GM18873 (cell line): ENCODE data around the gene C10orf71.

ENCODE experiments used
- ATAC-seq: cut with Tn5 transposase; IDR thresholded peaks from one replicate; pipeline ENCODE4 v1.9.1; 2021; ENCODE audit warnings: mild to moderate bottlenecking, moderate library complexity, moderate number of reproducible peaks; ENCODE audit not compliant: unreplicated experiment, low FRiP score

C10orf71 gene

DNA sequence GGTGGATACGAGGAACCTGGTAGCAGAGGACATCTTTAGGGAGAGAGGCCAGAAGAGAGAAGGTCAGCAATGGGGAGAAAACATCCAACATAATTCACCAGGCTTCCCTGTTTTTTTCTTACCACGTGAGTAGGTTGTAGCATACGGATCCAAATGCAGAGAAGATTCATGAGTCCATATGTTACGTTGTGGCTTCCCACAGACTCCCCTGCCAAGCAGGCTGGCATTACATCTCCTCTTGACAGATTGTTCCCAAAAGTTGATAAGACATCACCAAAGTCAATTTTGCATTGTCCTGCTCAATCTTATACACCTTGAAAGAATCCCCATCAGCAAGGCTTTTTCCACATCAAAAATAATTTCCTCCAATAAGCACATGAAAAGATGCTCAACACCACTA lies 57.2 kb downstream of the C10orf71 start:
- ATAC-seq = no peak

DNA sequence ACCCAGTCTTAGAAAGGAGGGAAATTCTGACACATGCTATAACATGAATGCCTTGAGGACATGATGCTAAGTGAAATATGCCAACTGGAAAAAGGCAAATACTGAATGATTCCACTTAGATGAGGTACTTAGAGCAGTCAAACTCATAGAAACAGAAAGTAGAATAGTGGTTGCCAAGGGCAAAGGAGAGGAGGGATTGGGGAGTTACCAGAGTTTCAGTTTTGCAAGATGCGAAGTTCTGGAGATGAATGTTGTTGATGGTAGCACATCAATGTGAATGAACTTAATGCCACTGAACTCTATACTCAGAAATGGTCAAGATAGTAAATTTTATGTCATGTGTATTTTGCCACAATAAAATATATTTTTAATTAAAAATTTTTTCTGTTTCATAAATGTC lies 58.0 kb downstream of the C10orf71 start:
- ATAC-seq = no peak

DNA sequence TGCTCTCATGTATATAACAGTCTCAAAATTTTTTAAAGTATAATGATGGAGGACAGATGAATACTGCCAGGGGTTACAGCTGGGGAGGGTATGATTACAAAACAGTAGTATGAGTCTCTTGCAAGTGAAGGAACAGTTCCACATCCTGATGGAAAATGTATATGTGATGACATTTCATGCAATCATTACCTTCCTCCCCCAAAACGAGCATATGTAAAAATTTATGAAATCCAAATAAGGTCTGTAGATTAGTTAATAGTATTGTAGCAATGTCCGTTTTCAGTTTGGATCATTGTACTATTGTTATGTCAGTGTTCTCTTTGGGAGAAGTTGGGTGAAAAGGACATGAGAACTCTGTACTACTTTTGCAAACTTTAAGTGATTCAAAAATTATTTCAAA lies 58.9 kb downstream of the C10orf71 start:
- ATAC-seq = no peak

DNA sequence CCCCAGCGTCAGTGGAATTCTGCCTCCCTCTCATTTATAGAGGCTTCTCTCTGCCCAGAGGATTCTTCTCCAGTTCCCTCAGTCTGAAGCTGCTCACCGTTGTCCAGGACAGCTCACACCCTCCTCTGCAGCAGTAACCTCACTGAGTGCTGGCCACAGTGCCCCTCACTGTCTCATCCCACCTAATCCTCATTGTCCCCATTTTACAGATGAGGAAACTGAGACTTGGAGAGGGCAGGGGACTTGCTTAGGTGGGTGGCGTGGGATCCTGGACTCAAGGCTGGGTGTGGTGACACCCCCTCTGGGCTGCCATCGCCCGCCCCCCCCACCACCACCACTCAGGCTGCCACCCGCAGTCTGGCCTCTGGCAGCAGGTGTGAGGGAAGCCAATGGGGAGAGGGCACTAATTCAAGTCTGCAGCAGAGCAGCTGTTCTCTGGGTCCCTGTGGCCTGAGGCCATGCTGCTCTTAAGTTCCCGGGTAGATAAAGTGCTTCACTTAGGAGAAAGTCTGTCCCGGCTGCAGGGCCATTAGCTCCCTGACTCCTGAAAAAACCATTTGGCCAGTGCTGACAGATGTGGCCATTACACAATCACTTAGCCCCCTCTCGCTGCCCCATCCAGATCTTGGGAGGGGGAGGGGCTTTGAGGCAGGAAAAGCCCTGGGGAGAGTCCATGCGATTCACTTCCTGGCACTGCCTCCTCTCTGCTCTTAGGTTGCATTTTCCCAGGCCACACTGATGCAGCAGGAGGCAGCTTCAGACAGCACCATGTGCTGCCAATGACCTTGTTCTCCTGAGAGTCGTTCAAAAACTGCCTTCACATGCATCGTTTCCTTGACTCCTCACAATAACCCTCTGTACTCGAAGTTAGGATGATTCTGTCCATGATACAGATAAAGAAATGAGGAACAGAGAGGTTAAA lies 60.6 kb downstream of the C10orf71 start:
- ATAC-seq = no peak

DNA sequence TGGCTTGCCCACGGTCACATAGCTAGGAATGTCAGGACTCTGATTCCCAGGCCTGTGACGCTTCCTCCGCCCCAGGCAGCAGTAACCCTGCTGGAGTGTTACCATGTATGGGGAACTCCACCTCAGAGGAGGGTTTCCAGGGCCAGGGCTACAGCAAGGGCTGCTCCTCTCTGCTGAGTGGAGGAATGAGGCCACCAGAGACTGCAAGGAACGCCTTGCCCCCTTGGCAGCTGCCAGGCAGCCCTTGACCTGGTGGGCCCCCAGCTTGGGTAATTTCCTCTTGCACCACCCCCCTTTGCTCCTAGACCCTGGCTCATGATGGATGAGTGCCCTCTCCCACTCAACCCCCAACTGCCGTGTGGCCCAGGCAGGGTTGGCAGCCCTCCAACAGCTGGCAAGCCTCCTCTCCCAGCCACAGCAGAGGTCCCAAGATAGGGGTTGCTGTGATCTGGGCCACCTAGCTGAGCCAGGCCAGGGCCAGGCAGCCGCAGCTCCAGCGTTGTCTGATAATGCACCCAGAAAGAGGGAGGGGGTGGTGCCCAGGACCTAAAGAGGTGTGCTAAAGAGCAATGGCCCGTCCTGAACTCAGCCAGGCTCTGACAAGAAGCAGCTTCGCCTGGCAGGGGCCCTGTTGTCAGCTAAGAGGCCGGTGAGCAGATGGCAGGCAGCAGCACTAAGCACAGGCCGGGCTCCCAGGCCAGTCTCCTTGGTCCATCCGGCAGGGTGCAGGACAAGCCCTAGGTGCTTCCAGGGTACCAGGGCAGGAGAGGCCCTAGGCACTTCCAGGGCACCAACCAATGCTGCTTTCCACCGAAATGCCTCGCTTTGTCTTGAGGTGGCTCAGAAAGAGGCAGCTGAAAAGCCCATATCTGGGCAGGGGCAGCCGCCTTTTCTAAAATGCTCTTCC lies 61.6 kb downstream of the C10orf71 start:
- ATAC-seq = no peak

DNA sequence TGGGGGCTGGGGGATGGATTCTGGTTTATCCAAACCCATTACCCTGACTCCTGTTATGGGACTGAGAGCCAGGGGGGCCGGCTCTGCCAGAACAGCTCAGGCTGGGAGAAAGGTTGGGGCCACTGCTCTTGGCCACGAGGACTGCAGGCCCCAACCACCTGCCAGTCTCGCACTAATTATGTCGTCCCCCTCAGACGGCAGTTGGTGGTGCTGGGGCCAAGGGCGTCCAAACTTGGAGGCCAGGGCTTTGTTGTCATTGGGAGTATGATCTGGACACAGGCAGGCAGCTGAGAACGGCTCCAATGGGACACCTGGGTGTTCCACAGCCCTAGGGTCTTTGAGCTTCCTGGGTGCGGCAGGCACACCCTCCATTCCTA lies 62.2 kb downstream of the C10orf71 start:
- ATAC-seq = no peak

DNA sequence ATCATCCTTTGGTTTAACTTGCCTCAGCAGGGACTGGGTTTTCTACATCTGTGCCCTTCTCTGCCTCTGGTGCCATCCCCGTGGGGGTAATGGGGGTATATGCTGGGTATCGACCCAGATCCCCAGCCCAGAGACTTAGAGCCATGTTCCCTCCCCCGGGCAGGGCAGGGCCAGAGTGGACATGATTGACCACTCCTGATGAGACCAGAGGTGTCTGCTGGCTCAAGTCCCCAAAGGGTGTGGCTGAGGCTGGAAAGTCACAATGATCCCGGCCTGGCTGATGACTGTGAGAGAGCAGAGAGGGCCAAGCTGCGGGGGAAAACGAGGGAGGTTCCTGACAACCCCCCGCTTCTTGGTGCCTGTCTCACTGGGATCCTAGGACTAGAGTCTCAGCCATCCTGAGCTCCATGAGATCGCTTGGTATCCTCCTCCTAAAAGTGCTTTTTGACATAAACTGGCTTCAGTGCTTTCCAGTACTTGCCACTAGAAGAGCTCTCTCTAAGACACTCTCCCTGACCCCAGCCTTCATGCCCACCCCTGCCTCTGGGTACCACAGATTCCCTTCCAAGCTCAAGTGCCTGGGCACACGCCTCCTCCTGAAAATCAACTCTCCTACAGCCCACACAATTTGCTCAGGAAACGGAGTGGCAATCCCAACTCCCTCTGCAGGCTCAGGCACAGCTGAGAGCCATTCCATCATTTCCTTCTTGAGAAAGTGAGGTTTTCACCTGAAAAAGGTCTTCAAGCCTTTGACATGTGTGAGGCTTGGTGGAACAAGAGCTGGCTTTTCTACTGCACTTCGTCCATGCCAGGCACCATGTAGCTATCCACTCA lies 63.0 kb downstream of the C10orf71 start:
- no peak for ATAC-seq

DNA sequence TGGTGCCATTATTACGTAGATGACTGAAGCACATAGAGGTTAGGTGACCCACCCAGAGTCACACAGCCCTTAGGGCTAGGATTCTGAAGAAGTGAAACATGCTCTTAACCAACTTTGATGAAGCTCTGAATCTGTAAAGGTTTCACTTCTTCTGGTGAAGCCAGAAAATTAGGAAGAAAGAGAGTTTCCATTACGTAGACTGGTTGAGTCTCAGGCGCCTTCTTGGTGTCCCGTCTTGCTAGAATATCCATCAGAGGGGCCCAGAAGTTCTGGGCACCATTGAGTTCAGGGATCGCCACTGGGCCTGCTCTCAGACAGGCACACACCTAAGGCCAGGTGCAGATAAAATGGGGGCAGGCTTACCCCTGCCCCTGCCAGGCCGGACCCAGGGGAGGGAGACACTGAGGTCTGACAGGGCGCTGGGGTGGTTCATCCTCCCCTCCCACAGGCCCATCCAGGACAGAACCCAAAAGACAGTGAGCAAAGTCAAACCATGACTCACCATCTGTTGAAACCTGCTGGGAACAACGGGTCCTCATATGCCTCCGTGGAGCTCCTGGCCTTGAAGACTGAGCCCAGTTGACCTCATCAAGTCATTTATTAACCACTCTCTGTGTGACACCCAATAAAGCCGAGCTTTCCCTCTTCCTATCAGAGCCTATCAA lies 63.8 kb downstream of the C10orf71 start:
- ATAC-seq = peak; percentile 81

DNA sequence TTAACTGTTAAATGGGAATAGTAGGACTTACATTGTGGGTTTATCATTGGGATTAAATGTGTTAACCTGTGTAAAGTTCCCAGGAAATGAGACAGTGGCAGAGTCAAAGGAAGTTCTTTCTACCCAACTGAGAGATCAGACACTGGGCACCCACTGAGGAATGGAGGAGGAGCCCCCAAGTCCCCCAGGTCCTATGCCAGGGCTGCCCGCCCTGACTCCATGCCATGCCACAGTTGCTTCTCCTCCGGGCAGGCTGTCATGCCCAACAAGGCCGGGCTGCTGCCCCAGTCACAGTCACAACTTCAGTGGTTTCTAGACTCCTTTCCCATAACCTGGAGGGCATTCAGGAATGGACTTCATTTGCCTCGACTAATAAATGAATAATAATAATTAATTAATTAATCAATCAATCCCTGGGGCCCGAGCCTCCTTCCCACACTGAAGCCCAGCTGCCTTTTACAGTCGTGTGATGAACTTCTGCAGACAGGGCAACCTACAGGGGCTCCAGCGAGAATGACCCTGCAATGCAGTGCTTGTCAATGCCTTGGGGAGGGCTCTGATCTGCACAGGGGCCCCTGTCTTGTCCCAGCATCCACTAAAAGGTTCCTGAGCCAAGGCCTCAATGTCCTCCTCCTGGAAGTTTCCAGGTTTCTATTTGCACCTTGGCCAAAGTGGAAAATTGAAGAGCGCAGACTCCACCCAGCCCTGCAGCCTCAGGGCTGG lies 64.5 kb downstream of the C10orf71 start:
- ATAC-seq = no peak

DNA sequence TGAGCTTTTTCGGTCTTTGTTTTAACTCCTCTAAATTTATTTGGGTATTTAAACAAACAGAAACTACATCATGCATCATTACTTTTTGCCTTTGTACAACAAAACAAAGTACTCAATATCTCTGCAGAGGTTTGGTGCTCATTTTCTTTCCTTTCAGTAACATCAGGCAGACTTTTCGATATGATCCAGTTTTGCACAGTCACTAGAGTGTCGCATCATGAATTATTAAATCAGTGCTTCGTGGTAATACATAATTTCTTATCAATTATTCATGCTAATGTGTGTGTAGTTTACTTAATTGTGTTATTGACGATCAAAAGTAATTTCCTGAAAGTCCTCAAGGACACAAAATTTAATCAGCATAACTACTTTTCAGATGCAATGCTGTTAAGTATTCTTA lies 65.1 kb downstream of the C10orf71 start:
- no peak for ATAC-seq

DNA sequence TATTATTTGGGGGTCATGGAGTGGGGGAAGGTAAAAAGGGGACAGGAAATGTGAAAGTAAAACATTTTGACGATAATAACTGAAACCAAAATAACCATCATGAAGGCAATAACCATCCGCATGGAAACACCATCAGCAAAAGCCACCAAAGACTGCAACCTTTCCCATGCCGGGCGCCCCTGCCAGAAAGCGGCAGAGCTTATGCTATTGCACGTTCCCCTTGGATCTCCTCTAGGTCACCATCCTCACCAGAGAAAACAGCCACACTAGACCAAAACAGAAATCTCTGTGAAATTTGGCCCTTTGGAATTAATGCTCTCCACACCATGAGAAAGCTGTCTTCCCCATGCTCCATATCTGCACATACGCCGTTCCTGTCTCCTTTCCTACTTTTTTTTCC lies 65.8 kb downstream of the C10orf71 start:
- ATAC-seq = no peak

DNA sequence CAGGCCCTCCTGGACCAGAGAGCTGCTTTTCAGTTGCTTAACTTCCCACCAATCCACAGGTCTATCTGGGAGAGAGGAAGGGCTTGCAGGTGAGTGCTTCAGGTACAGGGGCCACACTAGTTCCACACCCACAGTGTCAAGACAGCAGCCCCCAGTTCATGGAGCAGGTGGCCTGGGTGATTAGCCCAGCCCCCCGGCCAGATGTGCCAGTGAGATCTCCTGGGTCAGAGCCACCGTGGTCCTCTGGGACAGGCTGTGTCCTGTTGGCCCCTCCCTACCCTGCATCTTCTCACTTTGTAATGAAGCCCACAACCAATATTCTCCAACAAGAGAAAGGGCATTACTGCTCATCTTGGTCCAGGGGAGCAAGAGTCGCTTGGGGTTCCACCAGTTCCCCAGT lies 66.3 kb downstream of the C10orf71 start:
- no peak for ATAC-seq

DNA sequence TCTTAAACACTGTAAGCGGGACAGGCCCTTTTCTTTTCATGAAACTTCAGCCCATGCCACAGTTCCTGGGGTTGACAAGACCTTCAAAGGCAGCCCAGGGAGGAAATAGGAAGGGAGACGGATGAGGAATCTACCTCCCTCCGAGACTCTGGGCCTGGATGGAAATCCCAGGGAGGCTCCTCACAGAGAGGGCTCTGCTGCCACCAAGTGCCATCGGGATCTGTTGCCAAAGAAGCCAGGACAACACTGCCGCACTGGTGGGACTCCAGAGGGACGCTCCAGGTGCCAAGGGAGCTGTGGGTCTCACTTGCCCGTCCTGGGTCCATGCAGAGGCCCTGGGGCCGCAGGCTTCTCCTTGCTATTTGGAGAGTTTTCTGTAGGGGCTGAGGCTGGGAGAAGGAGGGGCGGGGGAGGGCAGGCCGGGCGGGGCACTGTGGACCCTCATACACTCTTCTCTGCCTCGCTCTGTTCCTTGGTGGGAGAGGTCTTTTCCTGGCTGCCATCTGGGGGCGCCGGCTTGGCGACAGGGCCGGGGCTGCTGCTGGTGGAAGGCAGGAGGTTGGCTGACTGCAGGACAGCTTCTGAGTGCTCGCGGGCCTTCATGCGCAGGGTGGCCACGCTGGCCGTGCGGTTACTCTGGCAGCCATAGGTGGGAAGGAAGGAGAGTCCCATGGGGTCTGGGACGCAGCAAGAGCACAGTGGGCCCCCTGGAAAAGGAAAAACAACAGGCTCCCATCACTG lies 66.9 kb downstream of the C10orf71 start:
- ATAC-seq = no peak

DNA sequence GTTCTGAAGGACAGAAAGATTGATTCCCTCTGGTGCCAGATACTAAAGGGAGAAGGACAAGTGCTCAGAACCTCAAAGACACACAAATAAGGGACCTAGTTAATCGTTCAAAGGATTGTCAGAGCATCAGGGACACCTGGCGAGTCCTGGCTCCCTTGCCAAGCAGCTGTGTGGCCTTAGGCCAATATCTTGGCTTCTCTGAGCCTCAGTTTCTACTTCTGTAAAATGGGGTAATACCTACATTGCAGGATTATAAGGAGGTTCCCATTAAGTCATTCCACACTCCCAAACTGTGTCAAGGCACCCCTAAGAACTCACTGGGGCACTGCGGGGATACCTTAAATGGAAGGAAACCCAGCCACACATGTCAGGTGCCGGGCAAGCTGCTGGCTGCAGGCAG lies 67.5 kb downstream of the C10orf71 start:
- no peak for ATAC-seq

DNA sequence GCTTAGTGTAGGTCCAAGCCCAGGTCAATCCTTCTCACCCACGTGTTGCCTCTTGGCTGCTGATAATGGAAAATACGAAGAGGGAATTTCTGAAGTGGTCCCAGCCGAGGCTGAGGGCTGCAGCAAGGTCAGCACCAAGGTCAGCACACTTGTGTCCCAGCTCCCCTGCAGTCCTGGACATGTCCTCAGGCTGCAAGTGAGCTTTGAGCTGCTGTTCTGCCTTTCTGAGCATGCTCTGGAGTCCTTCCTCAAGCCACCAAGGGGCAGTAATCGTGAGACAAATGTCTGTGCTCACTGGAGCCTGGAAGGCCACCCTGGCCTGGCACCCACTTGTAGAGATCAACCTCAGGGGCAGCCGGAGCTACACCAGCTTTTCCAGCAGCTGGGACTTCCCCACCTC lies 68.6 kb downstream of the C10orf71 start:
- ATAC-seq = no peak

DNA sequence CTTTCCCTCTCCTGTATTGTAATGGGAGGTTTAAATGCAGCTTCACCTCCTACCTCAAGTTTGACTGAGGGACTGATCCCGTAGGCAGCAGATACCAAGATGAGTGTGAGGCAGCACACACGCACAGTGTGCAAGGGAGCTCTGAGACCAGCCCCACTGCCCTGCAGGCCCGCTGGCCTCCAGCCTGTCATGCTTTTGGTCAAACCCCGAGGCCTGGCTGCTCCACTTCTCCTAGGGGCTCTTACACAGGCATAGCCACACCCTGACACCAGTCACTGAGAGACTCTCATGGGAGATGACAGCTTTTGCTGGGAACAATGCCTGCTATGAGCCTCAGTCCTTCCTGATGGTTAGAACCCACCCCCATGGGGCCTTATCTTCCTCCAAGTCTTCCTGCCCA lies 69.3 kb downstream of the C10orf71 start:
- no peak for ATAC-seq

DNA sequence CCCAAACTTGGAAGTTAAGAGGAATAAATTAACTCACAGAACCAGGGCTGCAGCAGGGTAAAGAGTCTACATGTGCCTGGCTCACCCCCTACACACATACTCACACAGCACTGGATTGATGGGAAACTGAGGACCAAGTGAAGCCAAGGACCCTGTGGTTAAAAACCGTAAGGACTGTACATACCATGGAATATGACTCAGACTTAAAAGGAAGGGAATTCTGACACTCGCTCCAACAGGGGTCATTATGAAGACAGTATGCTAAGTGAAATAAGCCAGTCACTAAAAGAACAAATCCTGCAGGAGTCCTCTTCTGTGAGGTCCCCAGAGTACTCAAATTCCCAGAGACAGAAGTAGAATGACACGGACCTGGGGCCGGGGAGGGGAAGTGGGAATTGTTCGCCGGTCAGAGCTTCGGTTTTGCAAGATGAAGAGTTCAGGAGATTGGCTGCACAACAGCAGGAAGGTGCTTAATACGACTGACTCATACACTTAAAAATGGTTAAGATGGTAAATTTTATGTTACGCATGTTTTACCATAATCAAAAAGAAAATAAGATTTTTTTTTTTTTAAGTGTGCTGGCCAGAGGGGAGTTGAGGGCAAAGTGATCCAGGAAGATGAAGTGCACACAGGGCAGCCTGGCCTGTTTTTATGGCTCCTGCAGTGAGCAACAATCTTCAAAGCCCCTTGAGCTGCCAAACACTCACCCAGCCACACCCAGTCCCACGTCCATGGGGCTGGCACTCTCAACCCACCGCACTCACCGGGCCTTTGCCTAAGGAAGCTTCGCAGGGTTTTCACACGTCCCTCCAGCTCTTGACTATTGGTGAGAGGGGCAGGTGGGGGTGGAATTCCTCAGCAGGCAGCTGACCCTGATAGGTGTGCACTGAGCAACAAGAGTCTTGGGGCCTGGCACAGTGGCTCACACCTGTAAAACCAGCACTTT lies 70.5 kb downstream of the C10orf71 start:
- ATAC-seq = no peak
